HUDEP-2 (cell line): Measurements from ENCODE around the gene HTR2A.

ENCODE experiments used
- DNase-seq, 76 experiments: peaks; one replicate each; lab custom pipeline; 2025; ENCODE audit not compliant: unreplicated experiment in 76 of 76; lab: John Stamatoyannopoulos, UW

Gene HTR2A

GRCh38 chr13:46896341-46897137, at the start of gene HTR2A:
HTR2A (minus strand) TSS chr13:46897053; CDS start chr13:46895906, 1,147 bp downstream.
- no peak for DNase-seq

DNA sequence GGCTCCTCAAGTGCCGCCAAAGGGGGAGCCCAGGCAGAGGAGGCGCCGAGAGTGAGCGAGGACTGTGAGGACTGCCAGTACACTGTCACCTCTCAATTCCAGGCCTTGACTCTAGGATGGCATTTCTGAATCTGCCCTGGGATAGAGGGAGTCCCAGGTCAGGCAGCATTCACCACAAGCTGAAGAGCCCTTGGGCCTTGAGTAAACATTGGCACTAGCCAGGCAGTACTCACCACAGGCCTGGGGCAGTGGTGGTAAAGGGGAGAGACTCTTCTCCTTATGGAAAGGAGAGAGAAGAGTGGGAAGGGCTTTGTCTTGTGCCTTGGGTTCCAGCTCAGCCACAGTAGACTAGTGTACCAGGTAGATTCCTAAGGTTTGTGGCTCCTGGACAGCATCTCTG, 39.7 kb upstream of the HTR2A start:
- DNase-seq, result no peak

DNA sequence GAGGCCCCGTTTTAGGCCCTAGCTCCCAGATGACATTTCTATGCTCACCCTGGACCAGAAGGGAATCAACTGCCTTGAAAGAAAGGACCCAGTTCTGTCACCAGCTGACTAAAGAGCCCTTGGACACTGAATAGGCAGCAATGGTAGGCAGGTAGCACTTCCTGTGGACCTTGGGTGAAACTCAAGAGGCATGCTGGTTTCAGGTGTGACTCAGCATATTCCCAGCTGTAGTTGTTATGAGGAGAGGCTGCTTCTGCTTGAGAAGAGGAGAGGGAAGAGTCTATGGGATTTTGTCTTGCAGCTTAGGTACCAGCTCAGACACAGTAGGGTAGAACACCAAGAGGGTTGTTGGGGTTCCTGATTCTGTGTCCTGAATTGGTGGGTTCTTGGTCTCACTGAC, 37.9 kb upstream of the HTR2A start:
- DNase-seq, result no peak

- DNase-seq, result no peak
Observed at GRCh38 chr13:46926916-46927590, 30.2 kb upstream of the HTR2A start.

DNA sequence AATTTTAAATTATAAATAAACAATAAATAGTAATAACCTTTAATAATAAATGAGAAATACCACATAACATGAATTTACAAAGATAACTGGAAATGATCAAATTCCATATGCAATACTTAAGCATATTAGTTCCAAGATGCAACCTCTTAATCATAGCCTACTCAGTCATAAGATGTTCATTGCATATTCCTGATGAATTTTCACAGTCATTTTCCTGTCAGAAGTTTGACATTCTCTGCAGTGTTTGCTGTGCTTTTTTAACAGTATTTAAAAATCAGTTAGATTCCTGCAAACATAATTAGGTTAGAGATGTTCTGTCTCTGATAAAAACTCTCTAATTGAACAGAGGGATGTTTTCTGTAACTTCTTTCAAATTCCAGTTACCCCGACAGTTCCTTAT, 28.6 kb upstream of the HTR2A start:
- DNase-seq, result no peak

- DNase-seq, result no peak
Observed at GRCh38 chr13:46914341-46914740, 17.5 kb upstream of the HTR2A start.

DNA sequence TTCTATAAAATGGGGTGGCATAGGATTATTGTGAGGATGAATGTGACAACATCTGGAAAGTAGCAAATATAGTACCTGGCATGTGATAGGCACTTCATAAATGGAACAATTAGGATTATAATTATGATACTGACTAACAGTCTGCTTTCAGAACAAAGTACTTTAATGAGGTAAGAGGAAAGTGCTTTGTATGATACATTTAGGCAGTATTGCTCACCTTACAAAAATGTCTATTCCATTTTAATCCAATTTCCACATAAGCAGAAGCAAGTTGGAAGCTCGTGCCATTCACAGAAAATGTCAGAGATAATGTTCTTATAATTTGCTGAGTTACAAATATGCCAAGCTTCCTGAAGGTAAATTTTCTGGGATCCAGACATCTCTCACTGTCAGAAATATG, 16.9 kb upstream of the HTR2A start:
- DNase-seq, result no peak

DNA sequence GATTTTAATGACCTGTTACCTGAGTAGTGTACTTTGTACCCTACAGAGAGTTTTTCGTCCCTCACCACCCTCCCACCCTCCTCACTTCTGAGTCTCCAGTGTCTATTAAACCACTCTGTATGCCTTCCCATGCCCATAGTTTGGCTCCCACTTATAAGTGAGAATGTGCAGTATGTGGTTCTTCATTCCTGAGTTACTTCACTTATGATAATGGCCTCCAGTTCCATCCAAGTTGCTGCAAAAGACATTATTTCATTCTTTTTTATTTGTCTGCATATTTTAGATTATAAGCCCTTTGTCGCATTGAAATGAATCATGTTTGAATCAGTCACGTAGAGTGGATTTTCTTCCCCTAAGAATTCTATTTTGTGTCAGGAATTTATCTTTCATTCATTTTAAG, 12.2 kb upstream of the HTR2A start:
- DNase-seq, result no peak

GRCh38 chr13:46908501-46908900, 11.6 kb upstream of the HTR2A start:
- no peak for DNase-seq

GRCh38 chr13:46906405-46906804, 9.6 kb upstream of the HTR2A start:
- no peak for DNase-seq

GRCh38 chr13:46905249-46905648, 8.4 kb upstream of the HTR2A start:
- peak in 1 of 76 experiments; percentile 0 for DNase-seq

GRCh38 chr13:46903748-46904147, 6.9 kb upstream of the HTR2A start:
- no peak for DNase-seq

DNA sequence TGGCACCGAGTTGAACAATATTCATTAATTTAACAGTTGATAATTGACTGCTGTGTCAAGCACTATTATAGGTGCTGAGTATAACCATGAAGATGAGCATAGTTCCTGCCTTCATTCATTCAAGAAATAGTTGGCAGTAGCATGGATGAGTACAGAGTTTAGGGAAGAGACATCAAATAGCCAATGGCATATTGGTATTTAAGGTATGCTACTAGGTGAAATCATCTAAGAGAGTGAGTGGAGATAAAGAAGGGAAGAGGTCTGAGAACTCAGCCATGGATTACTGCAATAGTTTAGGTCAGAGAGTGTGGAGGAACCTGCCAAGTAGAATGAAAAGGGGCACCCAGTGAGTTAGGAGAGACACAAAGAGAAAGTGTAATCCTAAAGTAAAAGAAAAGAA, 4.9 kb upstream of the HTR2A start:
- DNase-seq, result no peak

GRCh38 chr13:46899801-46900200, 2.9 kb upstream of the HTR2A start:
- no peak for DNase-seq

DNA sequence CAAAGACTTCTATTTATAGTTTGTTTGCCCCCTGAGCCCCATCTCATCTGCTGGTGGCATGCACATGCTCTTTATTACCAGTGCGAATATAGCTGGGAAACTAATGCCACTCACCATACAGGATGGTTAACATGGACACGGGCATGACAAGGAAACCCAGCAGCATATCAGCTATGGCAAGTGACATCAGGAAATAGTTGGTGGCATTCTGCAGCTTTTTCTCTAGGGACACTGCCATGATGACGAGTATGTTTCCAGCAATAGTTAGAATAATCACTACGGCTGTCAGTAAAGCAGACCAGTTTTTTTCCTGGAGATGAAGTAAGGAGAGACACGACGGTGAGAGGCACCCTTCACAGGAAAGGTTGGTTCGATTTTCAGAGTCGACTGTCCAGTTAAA, 1.5 kb downstream of the HTR2A start:
- no peak for DNase-seq

DNA sequence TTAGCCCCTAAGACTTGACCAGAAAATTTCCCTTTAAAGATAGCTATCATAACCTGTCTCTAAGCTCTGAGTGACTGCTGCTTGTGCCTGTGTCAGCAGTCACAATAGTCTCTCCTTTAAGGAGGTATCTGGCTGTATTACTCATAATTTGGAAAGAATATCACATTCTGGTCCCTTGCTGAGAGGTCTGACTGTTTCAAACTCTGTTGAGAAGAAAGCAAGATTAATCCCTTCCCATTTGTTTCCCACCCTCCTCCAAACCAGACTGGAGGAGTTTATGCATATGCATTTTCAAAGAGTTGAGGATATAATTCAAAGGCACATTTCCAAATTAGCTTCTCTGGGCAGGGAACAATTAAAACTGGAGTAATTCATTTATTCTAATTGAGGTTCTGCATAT, 2.3 kb downstream of the HTR2A start:
- DNase-seq, result no peak

GRCh38 chr13:46893798-46894560, 2.9 kb downstream of the HTR2A start:
- DNase-seq, result peak in 51 of 76 experiments; percentile 1 to 60 (median 31)

DNA sequence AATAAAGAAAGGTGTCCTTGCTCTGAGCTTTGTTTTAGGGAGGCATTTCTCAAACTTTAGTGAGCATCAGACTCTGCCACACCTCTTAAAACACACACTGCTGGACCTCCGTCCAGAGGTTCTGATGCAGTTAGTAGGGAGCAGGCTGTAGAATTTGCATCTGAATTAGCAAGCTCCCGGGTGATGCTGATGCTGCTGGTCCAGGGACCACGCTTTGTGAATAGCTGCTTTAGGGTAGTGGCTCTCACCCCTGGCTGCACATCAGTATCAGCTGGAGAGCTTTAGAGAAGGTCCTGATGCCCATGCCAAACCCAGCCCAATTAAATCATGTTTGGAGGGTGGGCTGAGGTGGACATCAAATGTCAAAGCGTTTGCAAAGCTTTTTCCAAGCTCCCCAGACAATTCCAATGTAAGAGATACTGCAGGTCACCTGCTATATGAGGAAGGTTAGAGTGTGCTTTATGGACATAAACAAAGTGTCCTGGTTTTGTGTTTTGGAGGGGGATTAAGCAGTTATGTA, 3.6 kb downstream of the HTR2A start:
- DNase-seq, result no peak

GRCh38 chr13:46885018-46885417, 11.8 kb downstream of the HTR2A start:
- DNase-seq, result no peak

GRCh38 chr13:46884531-46884930, 12.3 kb downstream of the HTR2A start:
- DNase-seq, result no peak

GRCh38 chr13:46881621-46882020, 15.2 kb downstream of the HTR2A start:
- DNase-seq, result no peak
